Effector CD4-positive, alpha-beta T cell (primary cell): Measurements from ENCODE around the gene ANXA5.

Experiments used
- DNase-seq: peaks from one replicate; pipeline ENCODE4 v3.0.0-alpha.2; 2020

The ANXA5 gene

GRCh38 chr4:121711263-121712000, 14.7 kb upstream of the ANXA5 start:
- no peak for DNase-seq

- DNase-seq = no peak
These were observed 13.1 kb upstream of the ANXA5 start for GRCh38 chr4:121709766-121710405.

DNA sequence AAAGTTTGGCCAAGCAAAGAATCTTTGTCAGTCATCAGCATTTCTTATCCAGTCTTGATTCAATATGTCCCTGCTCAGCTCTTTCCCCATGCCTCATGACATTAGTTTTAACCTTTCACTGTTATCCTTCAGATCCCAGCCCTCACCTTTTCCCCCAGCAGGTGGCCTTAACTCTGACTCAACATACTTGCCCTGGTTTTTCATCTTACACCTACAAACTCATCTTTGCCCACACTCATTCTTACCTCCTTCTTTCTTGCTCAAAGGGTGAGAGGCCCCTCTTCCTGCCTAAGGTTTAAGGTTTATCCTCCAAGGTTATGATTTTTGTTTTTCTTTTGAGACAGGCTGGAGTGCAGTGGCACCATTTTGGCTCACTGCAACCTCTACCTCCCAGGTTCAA, 10.6 kb upstream of the ANXA5 start:
- no peak for DNase-seq

- DNase-seq = no peak
These were observed 9.8 kb upstream of the ANXA5 start for GRCh38 chr4:121706595-121707021.

GRCh38 chr4:121705521-121705920, 8.7 kb upstream of the ANXA5 start:
- DNase-seq = no peak

GRCh38 chr4:121702136-121702535, 5.4 kb upstream of the ANXA5 start:
- no peak for DNase-seq

GRCh38 chr4:121701263-121701662, 4.5 kb upstream of the ANXA5 start:
- DNase-seq = no peak

- DNase-seq = no peak
These were observed 1.5 kb upstream of the ANXA5 start for GRCh38 chr4:121698236-121698671.

GRCh38 chr4:121697564-121697963, 784 bp upstream of the ANXA5 start:
- no peak for DNase-seq

DNA sequence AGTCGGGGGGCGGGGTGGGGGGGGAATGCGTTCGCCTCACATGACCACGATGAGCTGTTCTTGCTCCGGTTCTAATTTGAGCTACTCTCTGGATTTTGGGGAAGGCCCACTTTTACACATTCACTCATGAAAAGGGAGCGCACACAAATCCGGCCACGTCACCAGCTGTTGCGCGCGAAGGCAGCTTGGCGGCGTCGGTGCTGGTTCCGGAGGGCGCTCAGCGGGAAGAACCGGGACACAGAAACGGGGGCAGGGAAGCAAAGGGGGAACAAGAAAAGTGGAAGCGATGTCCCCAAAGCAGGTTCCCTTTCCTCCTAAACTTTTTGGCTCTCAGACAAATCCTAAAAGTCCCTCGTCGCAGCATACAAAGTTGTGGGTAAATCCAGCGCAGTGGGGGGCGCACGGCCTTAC, 605 bp downstream of the ANXA5 start:
- peak; percentile 29 for DNase-seq

- no peak for DNase-seq
These were observed 2.9 kb downstream of the ANXA5 start for GRCh38 chr4:121693886-121694285.

DNA sequence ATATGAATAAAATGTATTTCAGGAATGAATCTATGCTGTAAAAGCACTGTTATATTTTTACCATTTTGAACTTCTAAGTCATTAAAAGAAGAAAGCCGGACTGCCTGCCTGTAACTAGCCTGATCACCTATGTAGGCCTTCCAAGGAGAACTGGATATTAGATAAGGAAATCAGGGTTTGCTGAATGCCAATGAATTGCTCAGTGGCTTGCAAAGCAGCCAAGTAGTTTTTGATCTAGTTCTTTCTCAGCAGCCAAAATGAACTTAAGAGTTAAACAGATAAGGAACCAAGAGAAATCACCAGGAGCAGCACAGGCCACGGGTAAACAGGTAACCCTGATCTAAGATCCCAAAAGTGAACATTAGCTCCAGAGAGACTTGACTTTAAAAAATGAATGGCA, 3.3 kb downstream of the ANXA5 start:
- DNase-seq = no peak

GRCh38 chr4:121692261-121692660, 4.5 kb downstream of the ANXA5 start:
- DNase-seq = no peak

GRCh38 chr4:121690001-121690400, 6.8 kb downstream of the ANXA5 start:
- DNase-seq = no peak

- no peak for DNase-seq
These were observed 8.1 kb downstream of the ANXA5 start for GRCh38 chr4:121688701-121689100.

GRCh38 chr4:121688261-121688660, 8.5 kb downstream of the ANXA5 start:
- no peak for DNase-seq

DNA sequence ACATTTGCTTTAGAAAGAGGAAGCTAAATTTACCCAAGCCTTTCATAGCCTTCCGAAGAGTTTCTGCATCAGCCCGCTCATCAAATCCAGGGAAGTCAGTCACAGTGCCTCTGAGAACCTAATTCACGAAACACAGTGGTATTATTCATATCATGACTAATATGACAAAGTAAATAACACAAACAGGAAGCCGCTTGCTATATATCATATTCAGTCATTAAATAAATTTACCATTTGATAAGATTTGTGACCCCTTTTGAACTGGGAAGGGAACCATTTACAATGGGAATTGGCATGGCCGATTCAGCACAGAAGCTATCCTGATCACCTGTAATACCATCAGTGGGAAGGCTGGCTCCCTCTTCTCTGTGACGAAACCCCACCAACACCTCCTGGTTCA, 10.5 kb downstream of the ANXA5 start:
- no peak for DNase-seq

DNA sequence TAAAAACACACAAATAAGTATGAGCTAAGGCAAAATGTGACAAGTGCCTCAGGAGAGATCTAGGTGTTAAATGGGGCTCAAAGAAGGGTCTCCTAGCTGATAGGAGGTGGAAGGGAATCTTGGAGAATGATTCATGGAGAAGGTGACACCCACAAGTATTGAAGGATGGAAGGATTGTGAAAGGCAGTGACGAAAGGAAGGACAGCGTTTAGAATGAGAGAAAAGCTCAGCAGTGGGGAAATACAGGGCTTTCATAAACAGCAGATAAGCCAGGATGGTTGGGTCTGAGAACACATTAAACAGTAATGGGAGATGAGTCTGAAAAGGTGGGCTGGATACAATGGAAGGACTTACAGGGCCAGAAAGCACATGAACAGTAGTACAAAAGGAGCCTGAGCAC, 11.5 kb downstream of the ANXA5 start:
- no peak for DNase-seq

GRCh38 chr4:121684561-121684960, 12.2 kb downstream of the ANXA5 start:
- DNase-seq = no peak

GRCh38 chr4:121684016-121684415, 12.8 kb downstream of the ANXA5 start:
- DNase-seq = no peak

DNA sequence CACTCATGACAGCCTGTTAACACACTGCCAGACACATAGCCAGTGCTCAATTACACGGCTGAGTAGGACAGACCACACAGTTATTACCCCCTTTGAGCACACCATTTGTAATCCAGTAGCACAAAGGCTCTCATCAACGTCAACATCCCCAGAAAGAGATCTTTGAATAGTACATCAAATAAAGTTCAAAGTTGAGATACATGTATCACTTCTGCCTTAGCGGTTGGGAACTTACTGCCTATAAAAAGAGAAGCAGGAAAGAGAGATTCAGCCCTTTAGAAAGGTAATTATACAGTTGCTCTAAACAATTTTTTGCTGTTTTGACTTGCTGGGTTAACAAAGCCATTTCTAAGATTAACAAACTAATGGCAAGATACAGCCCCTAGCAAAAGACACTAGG, 16.2 kb downstream of the ANXA5 start:
- DNase-seq = no peak

- DNase-seq = no peak
These were observed 16.8 kb downstream of the ANXA5 start for GRCh38 chr4:121679951-121680350.

- no peak for DNase-seq
These were observed 17.5 kb downstream of the ANXA5 start for GRCh38 chr4:121679267-121679666.

DNA sequence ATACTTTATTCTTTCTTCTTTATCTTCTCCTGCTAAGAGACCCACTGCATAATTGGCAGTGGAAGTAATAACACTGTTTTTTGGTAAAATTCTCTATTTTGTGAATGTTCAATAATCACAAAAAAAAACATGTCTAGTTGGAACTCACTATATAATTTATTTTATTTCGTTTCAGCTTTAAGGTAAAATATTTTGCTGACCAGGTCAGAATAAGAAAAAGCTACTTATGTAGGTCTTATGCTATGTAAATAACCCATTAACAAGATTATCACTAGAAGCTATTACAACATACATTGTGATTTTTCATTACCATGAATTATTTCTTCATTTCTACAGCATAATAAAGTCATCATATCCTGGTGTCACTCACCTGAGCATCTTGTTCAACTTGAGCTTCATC, 19.3 kb downstream of the ANXA5 start:
- no peak for DNase-seq
